ENCODE measurements around the gene TEKT1.

TEKT1 gene

DNA sequence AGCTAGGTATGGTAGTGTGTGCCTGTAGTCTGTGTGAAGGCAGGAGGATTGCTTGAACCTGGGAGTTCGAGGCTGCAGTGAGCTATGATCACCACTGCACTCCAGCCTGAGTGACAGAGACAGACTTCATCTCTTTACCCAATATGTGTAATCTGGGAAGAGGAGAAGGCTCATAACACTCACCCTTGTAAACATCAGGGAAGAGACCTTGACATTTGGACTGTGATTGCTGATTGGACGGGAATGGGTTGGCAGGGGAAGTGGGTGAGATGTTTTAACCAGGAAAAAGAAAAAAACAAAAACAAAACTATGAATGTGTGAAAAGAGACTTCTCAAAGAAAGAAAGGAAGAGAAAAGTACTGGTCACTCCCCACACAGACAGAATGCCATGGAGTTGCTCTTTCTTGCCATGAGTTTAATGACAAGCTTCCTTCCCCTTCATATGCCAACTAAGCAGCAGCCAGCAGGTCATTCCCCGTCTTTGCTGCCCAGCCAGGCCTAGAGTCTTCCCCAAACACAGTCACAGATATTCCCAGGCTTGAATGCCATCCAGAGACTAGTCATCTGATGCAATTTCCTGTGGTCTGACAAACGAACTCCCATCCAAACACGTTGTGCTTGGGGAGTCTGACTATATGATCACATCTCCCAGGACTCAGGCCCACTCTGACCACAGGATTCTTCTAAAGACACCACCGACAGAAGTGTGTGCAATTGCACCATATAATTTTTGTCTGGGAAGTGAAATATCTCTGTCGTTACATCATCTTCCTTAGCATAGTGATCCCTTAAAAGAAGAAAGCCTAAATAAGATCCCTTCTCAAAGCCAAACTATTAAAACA lies 79.2 kb downstream of the TEKT1 start:
- H3K4me3 ChIP-seq (ENCODE audit: low read length) = no peak overlapping the region

DNA sequence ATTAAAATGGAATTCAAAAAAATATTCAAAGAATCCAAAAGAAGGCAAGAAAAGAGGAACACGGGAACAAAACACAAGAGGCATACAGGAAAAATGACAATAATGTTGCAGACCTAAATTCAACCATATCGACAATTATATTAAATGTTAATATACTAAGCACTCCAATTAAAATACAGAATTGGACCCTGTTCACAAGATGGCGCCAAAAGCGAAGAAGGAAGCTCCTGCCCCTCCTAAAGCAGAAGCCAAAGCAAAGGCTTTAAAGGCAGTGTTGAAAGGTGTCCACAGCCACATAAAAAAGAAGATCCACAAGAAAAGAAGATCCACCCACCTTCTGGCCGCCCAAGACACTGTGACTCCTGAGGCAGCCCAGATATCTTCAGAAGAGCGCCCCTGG lies 82.0 kb downstream of the TEKT1 start:
- H3F3A ChIP-seq (ENCODE audit: control insufficient read depth, insufficient read depth) = no peaks in the 10 kb centered on the region
- H3K4me1 ChIP-seq (ENCODE audit: control insufficient read depth, low read length) = no peaks in the 10 kb centered on the region
- no peaks in the 10 kb centered on the region for H4K20me1 ChIP-seq (ENCODE audit: control insufficient read depth, insufficient read depth, low read depth, low read length)
- peaks cover 4% of the 10 kb centered on the region; the same call in 1 of the 2 replicates for H3K27me3 ChIP-seq (ENCODE audit: control insufficient read depth, low read length)
- no peaks in the 10 kb centered on the region for H3K79me2 ChIP-seq (ENCODE audit: control insufficient read depth, low read length)
- no peaks in the 10 kb centered on the region for H3K9me2 ChIP-seq (replicated peaks; ENCODE audit: control insufficient read depth, low read length)
- H3K36me3 ChIP-seq (ENCODE audit: control insufficient read depth, low read length) = no peaks in the 10 kb centered on the region
- no peak overlapping the region for H3K4me3 ChIP-seq (ENCODE audit: low read length)
- H3K4me2 ChIP-seq (ENCODE audit: low read length) = no peak overlapping the region
- TF ChIP-seq EZH2phosphoT487 (IDR thresholded peaks at IDR 0.05; ENCODE audit: borderline replicate concordance, low read length) = no peak
- TF ChIP-seq, protein P1, sequence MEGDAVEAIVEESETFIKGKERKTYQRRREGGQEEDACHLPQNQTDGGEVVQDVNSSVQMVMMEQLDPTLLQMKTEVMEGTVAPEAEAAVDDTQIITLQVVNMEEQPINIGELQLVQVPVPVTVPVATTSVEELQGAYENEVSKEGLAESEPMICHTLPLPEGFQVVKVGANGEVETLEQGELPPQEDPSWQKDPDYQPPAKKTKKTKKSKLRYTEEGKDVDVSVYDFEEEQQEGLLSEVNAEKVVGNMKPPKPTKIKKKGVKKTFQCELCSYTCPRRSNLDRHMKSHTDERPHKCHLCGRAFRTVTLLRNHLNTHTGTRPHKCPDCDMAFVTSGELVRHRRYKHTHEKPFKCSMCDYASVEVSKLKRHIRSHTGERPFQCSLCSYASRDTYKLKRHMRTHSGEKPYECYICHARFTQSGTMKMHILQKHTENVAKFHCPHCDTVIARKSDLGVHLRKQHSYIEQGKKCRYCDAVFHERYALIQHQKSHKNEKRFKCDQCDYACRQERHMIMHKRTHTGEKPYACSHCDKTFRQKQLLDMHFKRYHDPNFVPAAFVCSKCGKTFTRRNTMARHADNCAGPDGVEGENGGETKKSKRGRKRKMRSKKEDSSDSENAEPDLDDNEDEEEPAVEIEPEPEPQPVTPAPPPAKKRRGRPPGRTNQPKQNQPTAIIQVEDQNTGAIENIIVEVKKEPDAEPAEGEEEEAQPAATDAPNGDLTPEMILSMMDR (IDR thresholded peaks at IDR 0.05; ENCODE audit: low read depth, low read length, poor library complexity, severe bottlenecking) = peak; percentile 23
- no peaks in the 10 kb centered on the region for H3K9me3 ChIP-seq (ENCODE audit: control insufficient read depth, insufficient read depth, low read length)
- H3K27ac ChIP-seq (ENCODE audit: low read depth, low read length) = no peak overlapping the region

More for the DNA sequence above, 79.2 kb downstream of the TEKT1 start:
- Histone ChIP-seq H4K20me1 (ENCODE audit: control insufficient read depth, insufficient read depth, low read depth, low read length) (no peaks in the 10 kb centered on the region), H3K27ac (ENCODE audit: low read depth, low read length) (no peak overlapping the region), H3F3A (ENCODE audit: control insufficient read depth, insufficient read depth) (no peaks in the 10 kb centered on the region), H3K9me3 (ENCODE audit: control insufficient read depth, insufficient read depth, low read length) (no peaks in the 10 kb centered on the region), H3K79me2 (ENCODE audit: control insufficient read depth, low read length) (no peaks in the 10 kb centered on the region), H3K27me3 (ENCODE audit: control insufficient read depth, low read length) (peaks cover 19% of the 10 kb centered on the region), H3K4me2 (ENCODE audit: low read length) (no peak overlapping the region), H3K4me1 (ENCODE audit: control insufficient read depth, low read length) (no peaks in the 10 kb centered on the region), H3K9me2 (replicated peaks; ENCODE audit: control insufficient read depth, low read length) (no peaks in the 10 kb centered on the region), H3K36me3 (ENCODE audit: control insufficient read depth, low read length) (no peaks in the 10 kb centered on the region)
- TF ChIP-seq, protein P1 (IDR thresholded peaks at IDR 0.05; ENCODE audit: low read depth, low read length, poor library complexity, severe bottlenecking) = no peak
- TF ChIP-seq EZH2phosphoT487 (IDR thresholded peaks at IDR 0.05; ENCODE audit: borderline replicate concordance, low read length) = no peak

DNA sequence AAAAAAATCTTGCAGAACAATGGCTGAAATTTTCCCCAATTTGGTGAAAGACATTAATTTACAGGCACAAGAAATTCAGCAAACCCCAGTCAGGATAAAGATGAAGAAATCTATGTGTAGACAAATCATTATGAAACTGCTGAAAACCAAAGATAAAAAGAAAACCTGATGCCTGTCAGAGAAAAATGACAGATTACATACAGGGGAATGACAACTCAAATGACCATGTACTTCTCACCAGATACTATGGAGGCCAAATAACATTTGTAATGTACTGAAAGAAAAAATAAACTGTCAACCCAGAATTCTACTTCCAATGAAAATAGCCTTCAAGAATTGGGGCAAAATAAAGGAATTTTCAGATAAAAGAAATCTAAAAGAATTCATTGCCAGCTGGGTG lies 82.9 kb downstream of the TEKT1 start:
- Histone ChIP-seq H3K9me3 (ENCODE audit: control insufficient read depth, insufficient read depth, low read length) (no peaks in the 10 kb centered on the region), H3F3A (ENCODE audit: control insufficient read depth, insufficient read depth) (no peaks in the 10 kb centered on the region), H3K27me3 (ENCODE audit: control insufficient read depth, low read length) (peaks cover 4% of the 10 kb centered on the region; the same call in 1 of the 2 replicates), H3K4me3 (ENCODE audit: low read length) (no peak overlapping the region), H3K79me2 (ENCODE audit: control insufficient read depth, low read length) (no peaks in the 10 kb centered on the region), H4K20me1 (ENCODE audit: control insufficient read depth, insufficient read depth, low read depth, low read length) (no peaks in the 10 kb centered on the region), H3K27ac (ENCODE audit: low read depth, low read length) (no peak overlapping the region), H3K36me3 (ENCODE audit: control insufficient read depth, low read length) (no peaks in the 10 kb centered on the region), H3K9me2 (replicated peaks; ENCODE audit: control insufficient read depth, low read length) (no peaks in the 10 kb centered on the region), H3K4me1 (ENCODE audit: control insufficient read depth, low read length) (no peaks in the 10 kb centered on the region), H3K4me2 (ENCODE audit: low read length) (no peak overlapping the region)
- no peak for TF ChIP-seq EZH2phosphoT487 (IDR thresholded peaks at IDR 0.05; ENCODE audit: borderline replicate concordance, low read length)
